ENCODE data around the gene FRG1.
"Not testable (repeated sequence)": the region's sequence is repeated elsewhere in the genome, so short reads cannot be mapped to it uniquely, and the experiment has no call there.

DNA sequence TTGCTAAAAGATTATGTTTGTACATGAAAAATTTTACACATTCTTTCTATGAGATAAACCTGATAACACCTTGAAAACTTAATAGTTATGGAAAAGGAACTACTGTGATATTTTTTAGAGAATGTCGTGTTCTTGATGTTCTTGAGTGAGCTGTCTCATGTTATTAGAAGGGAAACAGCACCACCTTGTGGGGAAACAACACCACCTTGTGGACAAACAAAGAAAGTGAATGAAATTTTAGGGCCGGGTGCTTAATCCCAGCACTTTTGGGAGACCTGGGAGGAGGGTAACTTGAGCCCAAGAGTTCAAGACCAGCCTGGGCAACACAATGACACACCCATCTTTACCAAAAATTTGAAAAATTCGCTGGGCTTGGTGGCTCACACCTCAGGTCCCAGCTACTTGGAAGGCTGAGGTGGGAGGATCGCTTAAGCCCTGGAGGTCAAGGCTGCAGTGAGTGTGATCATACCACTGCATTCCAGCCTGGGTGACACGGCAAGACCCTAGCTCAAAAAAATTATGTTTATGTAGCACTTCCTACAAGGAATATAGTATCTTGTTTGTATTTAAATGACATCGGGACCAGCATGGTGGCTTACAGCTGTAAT lies 36.1 kb upstream of the FRG1 start:
- TF ChIP-seq, protein P1, sequence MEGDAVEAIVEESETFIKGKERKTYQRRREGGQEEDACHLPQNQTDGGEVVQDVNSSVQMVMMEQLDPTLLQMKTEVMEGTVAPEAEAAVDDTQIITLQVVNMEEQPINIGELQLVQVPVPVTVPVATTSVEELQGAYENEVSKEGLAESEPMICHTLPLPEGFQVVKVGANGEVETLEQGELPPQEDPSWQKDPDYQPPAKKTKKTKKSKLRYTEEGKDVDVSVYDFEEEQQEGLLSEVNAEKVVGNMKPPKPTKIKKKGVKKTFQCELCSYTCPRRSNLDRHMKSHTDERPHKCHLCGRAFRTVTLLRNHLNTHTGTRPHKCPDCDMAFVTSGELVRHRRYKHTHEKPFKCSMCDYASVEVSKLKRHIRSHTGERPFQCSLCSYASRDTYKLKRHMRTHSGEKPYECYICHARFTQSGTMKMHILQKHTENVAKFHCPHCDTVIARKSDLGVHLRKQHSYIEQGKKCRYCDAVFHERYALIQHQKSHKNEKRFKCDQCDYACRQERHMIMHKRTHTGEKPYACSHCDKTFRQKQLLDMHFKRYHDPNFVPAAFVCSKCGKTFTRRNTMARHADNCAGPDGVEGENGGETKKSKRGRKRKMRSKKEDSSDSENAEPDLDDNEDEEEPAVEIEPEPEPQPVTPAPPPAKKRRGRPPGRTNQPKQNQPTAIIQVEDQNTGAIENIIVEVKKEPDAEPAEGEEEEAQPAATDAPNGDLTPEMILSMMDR (IDR thresholded peaks at IDR 0.05), result peak; percentile 48 to 69 (median 55)
- not testable (repeated sequence) for TF ChIP-seq POLR2A (IDR thresholded peaks at IDR 0.05)
